OCI-LY1 (cell line): Measurements from ENCODE around the gene COL25A1.

ENCODE experiments used
- EZH2 ChIP-seq: fragments of 200-600 bp; sonication (generic), shearing (Covaris generic); IDR thresholded peaks from 2 replicates; pipeline ENCODE4 v1.8.0; 2017; ENCODE audit warnings: borderline replicate concordance, mixed run types, mild to moderate bottlenecking, antibody characterized with exemption, low read length, moderate library complexity, mixed read lengths
- TF ChIP-seq, protein P1 (sequence below): fragments of 200-600 bp; sonication (generic), shearing (Covaris generic); IDR thresholded peaks from 2 replicates; pipeline ENCODE4 v1.5.1; 2017; ENCODE audit warnings: mild to moderate bottlenecking, antibody characterized with exemption, low read length, moderate library complexity, mixed read lengths

DNA sequence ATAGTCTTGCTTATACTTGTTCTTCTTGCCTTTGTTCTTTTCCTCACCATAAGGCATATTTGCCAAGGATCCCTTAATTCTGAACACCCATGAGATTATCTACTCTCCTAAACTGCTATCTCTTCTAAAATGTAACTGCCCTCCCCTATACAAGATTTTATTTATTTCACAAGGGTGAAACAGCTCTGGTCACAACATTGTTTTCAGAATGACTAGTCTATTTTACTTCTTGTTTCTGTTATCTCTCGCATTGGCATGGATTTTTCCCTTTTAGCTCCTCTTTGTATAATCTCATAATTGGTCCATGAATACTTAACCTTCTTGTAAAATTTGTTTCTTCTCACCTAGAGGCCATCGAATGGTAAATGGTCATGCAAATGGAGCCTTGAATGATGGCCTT lies 17.2 kb upstream of the COL25A1 start:
- TF ChIP-seq, protein P1, sequence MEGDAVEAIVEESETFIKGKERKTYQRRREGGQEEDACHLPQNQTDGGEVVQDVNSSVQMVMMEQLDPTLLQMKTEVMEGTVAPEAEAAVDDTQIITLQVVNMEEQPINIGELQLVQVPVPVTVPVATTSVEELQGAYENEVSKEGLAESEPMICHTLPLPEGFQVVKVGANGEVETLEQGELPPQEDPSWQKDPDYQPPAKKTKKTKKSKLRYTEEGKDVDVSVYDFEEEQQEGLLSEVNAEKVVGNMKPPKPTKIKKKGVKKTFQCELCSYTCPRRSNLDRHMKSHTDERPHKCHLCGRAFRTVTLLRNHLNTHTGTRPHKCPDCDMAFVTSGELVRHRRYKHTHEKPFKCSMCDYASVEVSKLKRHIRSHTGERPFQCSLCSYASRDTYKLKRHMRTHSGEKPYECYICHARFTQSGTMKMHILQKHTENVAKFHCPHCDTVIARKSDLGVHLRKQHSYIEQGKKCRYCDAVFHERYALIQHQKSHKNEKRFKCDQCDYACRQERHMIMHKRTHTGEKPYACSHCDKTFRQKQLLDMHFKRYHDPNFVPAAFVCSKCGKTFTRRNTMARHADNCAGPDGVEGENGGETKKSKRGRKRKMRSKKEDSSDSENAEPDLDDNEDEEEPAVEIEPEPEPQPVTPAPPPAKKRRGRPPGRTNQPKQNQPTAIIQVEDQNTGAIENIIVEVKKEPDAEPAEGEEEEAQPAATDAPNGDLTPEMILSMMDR = no peak
- TF ChIP-seq EZH2 = no peak
